GM21515 (cell line): ENCODE data around the gene SCAF11.

Source experiments
- ATAC-seq: cut with Tn5 transposase; IDR thresholded peaks from one replicate; pipeline ENCODE4 v1.9.1; 2021; ENCODE audit not compliant: unreplicated experiment

Gene SCAF11

GRCh38 chr12:45986641-45987339 is 3.6 kb downstream of the SCAF11 start:
- no peak for ATAC-seq

DNA sequence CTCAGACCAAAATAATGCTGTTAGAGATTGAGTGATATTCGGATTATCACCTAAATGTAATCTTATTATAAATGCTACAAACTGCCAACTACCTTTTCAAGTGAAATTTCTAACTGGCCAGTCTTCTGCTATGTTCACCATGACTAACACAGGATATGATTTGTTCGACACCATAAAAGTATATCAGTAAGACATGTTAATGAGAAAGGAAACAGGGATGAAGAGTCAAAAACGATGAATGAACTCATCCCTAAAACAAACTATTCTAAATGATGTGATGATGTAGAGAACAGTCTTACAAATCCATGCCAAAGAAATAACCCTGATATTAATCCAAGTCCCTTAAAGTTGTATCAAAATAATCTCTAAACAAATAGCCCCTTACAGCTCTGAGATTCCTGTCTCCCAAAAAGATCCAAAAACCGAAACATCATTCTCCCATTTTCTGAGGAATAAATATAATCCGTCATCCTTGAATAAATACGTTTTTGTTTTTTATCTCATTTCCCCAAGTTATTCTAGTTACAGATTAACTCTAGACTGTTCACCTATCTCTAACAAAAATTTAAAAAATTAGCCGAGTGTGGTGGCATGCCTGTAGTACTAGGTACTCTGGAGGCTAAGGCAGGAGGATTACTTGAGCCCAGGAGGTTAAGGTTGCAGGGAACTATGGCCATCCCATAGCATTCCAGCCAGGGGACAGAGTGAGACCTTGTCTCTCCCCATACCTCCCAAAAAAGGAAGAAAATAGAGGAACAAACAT is 9.1 kb downstream of the SCAF11 start:
- ATAC-seq: no peak

GRCh38 chr12:45980540-45980939 is 9.8 kb downstream of the SCAF11 start:
- ATAC-seq: no peak

DNA sequence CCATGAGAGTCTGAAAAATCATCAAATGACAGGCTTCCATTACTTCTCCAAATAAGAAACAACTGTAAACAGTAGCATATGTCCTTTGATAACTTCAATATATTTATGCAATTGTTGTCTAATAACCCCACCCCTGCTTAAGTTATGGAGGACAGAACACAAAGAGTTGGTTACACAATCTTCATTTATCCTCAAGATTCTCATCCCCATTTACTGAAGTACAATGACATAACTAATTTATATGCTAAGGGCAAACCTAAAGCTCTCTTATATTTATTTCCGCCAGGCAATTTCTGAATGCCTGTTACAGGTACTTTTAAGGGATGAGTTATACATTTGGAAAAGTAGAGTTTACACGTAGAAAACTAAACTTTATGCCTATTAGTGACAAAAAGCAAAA is 12.3 kb downstream of the SCAF11 start:
- ATAC-seq: no peak

DNA sequence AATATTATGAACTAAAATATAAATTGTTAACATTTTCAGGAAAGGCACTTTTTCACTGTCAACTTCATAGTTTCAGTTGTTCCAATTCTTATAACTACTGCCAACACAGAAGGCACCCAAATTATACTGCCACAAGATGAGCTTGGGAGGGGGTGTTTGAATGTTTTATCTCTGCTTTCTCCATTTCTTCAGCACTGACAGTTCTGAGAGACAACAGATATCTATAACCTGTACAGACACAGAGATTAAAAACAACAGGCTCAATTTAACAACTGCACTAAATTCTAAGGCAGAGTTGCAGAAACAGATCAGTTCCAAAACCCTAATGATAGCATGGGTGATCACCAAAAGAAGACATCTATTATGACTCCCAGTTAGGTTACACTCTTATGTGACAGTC is 12.8 kb downstream of the SCAF11 start:
- ATAC-seq: no peak

GRCh38 chr12:45975506-45975905 is 14.9 kb downstream of the SCAF11 start:
- ATAC-seq: no peak

GRCh38 chr12:45974883-45975282 is 15.5 kb downstream of the SCAF11 start:
- ATAC-seq: no peak

GRCh38 chr12:45974171-45974719 is 16.1 kb downstream of the SCAF11 start:
- no peak for ATAC-seq

GRCh38 chr12:45973526-45973925 is 16.8 kb downstream of the SCAF11 start:
- no peak for ATAC-seq

- no peak for ATAC-seq
Observed at GRCh38 chr12:45970391-45970790, 20.0 kb downstream of the SCAF11 start.

- ATAC-seq: no peak
Observed at GRCh38 chr12:45969084-45969483, 21.3 kb downstream of the SCAF11 start.

- no peak for ATAC-seq
Observed at GRCh38 chr12:45966486-45966885, 23.9 kb downstream of the SCAF11 start.

- no peak for ATAC-seq
Observed at GRCh38 chr12:45962553-45963325, 27.6 kb downstream of the SCAF11 start.

DNA sequence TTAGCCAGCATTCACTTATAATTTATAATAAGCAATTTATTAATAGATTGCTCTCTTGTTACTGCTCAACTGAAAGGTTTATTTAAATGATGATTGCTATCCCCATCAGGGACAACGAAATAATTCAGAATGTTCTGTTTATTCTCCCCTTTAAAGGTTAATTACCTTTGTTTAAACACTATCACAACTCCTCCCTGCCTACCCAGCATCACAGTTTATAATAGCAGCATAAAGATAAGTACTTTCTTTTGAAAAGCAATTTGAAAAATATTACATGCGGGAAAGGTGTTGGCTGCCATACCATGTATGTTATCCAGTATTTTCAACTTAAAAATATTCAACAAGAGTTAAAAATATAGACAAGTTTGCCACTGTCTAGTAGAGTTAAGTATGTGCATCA is 30.6 kb downstream of the SCAF11 start:
- ATAC-seq: no peak

DNA sequence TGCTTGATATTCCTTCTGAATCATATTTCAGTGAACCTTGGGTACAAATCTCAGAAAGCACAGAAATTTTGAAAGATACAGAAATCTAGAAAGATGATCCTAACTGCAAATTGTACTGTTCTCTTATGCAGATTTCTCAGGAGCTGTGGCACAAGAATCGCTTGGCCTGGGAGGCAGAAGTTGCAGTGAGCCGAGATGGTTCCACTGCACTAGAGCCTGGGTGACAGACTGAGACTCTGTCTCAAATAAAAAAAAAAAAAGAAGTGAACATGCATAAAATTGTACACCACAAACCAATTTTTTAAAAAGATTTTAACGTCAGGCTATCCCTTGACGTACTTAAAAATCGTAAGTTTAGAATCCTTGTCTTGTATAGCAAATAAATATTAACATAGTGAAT is 31.3 kb downstream of the SCAF11 start:
- no peak for ATAC-seq

DNA sequence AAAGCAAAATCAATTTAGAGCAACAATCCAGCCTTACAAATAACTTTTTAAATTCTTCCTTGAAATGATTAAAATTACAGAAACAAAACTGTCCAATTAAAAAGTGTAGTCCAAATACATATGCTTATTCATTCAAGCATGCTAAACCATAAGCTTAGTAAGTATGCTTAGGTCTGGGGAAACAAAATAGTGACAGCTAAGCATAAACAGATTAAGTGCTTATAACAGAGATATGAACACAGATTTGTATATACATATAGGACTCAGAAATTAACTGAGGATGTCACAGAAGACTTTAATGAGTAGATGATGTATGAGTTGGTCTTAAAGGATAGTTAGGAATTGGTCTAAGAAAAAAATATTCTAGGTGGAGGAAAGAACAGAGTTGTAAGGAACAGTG is 41.8 kb downstream of the SCAF11 start:
- no peak for ATAC-seq

DNA sequence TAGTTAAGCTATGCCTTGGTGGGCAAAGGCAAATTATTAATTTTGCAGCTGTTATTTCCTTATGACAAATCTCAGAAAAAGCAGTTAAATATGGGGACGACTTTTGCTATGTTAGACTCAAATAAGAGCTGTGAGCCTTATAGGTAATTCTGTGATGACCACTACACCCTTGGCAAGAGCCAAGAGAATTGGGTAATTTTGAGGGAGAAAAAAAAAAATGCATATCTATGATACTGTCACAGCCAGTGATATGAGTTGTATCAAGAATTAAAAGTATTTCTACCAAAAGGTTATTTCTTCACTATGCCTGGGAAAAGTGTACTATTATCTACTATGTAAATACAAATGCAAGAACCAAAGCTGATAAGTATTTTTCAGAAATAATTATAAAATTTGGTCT is 43.9 kb downstream of the SCAF11 start:
- no peak for ATAC-seq

- no peak for ATAC-seq
Observed at GRCh38 chr12:45944771-45945170, 45.6 kb downstream of the SCAF11 start.

DNA sequence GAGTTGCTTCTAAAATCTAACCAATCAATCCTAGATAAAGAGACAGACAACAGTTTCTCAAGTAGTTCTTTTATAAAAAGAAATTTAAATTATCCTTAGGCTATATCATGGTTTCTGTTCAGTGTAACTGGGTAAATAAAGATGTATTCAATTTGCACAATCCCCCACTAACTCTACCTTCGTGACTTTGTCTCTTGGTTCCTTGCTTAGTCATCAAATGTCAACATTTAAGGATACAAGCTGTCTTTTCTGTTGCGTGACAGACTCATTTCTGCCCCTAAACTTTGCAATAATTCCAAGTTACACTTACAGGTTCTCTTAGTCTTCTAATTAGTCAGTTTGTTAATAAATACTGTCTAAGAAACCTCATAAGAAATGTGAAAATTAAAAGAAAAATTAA is 50.6 kb downstream of the SCAF11 start:
- ATAC-seq: no peak

DNA sequence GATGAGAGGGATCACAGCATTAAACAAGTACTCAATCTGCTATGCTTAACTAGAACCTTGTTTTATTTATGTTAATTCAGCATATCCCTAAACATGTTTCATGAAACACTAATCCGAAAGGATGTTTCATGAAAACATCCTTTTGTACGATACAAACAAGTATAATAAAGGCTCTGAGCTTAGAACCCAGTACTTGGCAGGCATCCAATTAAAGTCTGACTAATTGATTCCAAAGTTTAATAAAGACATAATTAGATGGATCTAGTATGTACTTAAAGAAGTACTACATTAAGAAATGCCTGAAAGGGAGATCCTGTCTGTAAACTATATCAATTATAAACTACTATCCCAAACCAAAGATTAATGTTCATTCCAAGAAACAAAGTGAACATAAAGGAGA is 51.8 kb downstream of the SCAF11 start:
- ATAC-seq: no peak

DNA sequence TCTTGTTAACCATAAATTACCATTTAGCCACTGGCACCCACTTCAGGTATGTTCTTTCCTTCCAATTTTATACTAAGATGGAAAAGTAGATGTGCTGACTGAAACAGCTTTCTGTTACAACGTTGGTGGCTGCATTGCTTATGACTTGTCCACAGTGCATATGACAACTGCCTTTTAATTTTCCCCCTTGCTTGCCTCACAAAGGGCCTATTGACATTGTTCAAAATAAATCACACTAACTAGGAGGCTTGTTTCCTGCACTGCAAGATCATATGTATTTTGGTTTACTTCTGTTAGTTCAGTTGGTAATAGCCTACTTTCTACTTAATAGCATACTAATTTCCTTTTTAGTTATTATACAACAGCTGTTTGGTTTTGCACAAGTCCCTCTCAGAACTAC is 55.4 kb downstream of the SCAF11 start:
- no peak for ATAC-seq

DNA sequence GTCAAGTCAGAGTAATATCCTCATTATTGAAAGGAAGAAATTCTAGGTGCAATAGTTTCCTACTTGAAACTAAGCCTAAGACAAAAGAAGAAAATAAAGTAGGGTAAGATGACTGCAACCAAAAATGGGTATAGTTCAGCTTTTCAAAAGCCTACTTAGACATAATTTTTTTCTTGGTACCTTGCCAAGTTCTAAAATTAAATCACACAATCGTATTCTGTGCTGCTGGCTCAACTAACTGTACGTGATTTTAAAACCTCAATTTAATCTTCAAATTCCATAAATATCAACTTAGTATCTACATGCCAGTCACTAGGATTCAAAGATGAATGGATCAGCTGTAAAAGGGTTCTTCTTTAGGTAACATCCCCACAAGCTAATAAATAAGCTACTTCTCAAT is 56.9 kb downstream of the SCAF11 start:
- no peak for ATAC-seq
